ENCODE measurements around the gene FSHR.

FSHR gene, protein sequence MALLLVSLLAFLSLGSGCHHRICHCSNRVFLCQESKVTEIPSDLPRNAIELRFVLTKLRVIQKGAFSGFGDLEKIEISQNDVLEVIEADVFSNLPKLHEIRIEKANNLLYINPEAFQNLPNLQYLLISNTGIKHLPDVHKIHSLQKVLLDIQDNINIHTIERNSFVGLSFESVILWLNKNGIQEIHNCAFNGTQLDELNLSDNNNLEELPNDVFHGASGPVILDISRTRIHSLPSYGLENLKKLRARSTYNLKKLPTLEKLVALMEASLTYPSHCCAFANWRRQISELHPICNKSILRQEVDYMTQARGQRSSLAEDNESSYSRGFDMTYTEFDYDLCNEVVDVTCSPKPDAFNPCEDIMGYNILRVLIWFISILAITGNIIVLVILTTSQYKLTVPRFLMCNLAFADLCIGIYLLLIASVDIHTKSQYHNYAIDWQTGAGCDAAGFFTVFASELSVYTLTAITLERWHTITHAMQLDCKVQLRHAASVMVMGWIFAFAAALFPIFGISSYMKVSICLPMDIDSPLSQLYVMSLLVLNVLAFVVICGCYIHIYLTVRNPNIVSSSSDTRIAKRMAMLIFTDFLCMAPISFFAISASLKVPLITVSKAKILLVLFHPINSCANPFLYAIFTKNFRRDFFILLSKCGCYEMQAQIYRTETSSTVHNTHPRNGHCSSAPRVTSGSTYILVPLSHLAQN

GRCh38 chr2:49154140-49154539, at the start of gene FSHR:
Gene FSHR, minus strand, starts transcription at chr2:49154515. Its CDS starts 98 bp downstream, at chr2:49154417.
- Histone ChIP-seq H3K9me3 (ENCODE audit: low read length) (no peaks in the 10 kb centered on the region), H2AFZ (ENCODE audit: low read depth, low read length) (no peak within 1 kb of the TSS), H3K4me1 (ENCODE audit: insufficient read depth, low read length) (no peaks in the 10 kb centered on the region), H3K36me3 (ENCODE audit: insufficient read depth, low read length) (no peaks in the 10 kb centered on the region), H3K4me3 (ENCODE audit: low read length) (no peak within 1 kb of the TSS), H3K27me3 (ENCODE audit: insufficient read depth, low read length) (no peaks in the 10 kb centered on the region)

DNA sequence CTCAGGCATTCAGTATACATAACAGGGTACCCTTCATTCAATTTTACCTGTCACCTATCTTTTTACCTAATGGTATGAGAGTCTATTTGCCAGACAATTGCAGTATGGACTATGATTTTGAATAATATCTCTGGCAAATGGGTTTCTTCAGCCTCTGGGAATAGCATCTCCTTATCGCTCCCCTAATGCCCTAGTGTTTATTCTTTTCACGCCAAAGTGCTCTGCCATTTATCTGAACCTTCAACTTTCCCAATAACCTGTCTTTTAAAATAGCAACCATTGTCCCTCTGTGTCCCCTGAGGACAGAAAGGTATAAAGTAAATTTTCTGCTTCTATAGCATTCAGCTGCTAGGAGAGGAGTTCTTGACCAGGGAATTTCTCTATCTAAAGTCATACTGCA, 45.0 kb upstream of the FSHR start:
- no peak overlapping the region for H3K4me3 ChIP-seq (ENCODE audit: low read length)
- H3K4me1 ChIP-seq (ENCODE audit: insufficient read depth, low read length) = no peaks in the 10 kb centered on the region
- H3K9me3 ChIP-seq (ENCODE audit: low read length) = no peaks in the 10 kb centered on the region
- no peaks in the 10 kb centered on the region for H3K27me3 ChIP-seq (ENCODE audit: insufficient read depth, low read length)
- no peaks in the 10 kb centered on the region for H3K36me3 ChIP-seq (ENCODE audit: insufficient read depth, low read length)
- no peak overlapping the region for H2AFZ ChIP-seq (ENCODE audit: low read depth, low read length)

DNA sequence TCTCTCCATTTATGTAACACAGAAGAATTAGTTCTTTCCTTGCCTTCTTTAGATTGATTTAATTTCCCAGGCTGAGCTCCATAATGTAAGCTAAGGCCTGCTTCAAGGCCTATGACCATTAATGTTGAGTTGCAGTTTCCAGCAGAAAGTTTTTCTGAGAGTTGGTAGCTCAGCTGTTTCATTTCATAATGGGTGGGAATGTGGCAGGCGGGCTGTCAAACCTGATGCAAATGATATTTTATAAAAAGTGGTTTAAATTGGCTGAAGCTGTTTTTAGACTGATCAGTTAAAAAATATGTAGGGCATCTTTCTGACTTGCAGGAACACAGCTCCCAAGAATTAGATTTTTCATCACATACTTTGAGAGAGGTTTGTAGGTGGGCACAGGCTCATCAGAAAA, 40.4 kb upstream of the FSHR start:
- Histone ChIP-seq H3K4me1 (ENCODE audit: insufficient read depth, low read length) (no peaks in the 10 kb centered on the region), H3K9me3 (ENCODE audit: low read length) (no peaks in the 10 kb centered on the region), H2AFZ (ENCODE audit: low read depth, low read length) (no peak overlapping the region), H3K36me3 (ENCODE audit: insufficient read depth, low read length) (no peaks in the 10 kb centered on the region), H3K4me3 (ENCODE audit: low read length) (no peak overlapping the region), H3K27me3 (ENCODE audit: insufficient read depth, low read length) (no peaks in the 10 kb centered on the region)

GRCh38 chr2:49192036-49192435, 37.7 kb upstream of the FSHR start:
- Histone ChIP-seq H2AFZ (ENCODE audit: low read depth, low read length) (no peak overlapping the region), H3K9me3 (ENCODE audit: low read length) (no peaks in the 10 kb centered on the region), H3K27me3 (ENCODE audit: insufficient read depth, low read length) (no peaks in the 10 kb centered on the region), H3K36me3 (ENCODE audit: insufficient read depth, low read length) (no peaks in the 10 kb centered on the region), H3K4me3 (ENCODE audit: low read length) (no peak overlapping the region), H3K4me1 (ENCODE audit: insufficient read depth, low read length) (no peaks in the 10 kb centered on the region)

DNA sequence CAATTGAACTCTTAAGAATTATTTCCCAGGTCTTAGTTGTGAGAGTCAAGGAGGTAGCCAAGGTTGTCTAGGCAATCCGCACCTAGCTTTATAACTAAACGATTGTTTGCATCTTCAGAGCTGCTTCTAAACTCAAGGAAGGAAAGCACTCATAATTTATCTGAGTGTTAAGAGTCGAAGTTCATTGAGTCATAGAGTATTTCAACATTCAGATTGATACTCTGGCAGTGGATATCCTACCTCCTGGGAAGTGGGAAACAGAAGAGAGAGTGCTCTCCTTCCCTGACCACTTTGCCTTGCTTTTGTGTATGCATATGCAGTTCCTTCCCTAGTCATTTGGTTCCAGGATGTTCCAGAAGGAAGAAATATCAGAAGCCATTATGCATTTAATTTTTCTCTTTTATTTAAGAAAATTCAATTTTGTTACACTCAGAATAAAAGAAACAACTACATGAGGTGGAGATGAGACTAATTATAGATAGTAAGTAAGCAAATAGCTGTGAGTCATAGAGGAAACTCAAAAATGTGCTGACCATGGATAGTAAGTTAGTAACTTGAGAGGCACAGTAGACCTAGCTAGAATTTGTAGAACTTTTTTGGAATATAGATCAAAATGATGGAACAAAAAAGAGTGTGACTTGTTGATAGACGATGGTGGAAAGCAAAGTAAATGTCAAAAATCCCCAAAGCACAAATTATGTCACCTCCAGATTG, 35.4 kb upstream of the FSHR start:
- Histone ChIP-seq H3K4me1 (ENCODE audit: insufficient read depth, low read length) (no peaks in the 10 kb centered on the region), H3K9me3 (ENCODE audit: low read length) (no peaks in the 10 kb centered on the region), H3K36me3 (ENCODE audit: insufficient read depth, low read length) (no peaks in the 10 kb centered on the region), H3K27me3 (ENCODE audit: insufficient read depth, low read length) (no peaks in the 10 kb centered on the region), H2AFZ (ENCODE audit: low read depth, low read length) (no peak overlapping the region), H3K4me3 (ENCODE audit: low read length) (no peak overlapping the region)

DNA sequence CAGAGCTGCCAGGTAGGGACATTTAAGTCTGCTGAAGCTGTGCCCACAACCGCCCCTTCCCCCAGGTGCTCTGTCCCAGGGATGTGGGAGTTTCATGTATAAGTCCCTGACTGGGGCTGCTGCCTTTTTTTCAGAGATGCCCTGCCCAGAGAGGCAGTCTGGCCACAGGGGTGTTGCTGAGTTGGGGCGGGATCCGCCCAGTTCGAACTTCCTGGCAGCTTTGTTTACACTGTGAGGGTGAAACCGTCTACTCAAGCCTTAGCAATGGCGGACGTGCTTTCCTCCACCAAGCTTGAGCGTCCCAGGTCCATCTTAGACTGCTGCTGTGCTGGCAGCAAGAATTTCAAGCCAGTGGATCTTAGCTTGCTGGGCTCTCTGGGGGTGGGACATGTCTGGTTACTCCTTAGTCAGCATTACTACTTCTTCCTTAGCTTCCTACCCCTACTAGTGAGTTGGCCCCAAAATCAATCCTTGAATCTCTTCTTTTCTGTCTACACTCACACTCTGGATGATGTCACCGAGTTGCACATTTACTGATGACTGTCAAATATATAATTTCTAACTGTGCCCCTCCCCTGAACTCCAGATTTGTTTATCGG, 31.8 kb upstream of the FSHR start:
- Histone ChIP-seq H2AFZ (ENCODE audit: low read depth, low read length) (no peak overlapping the region), H3K4me1 (ENCODE audit: insufficient read depth, low read length) (no peaks in the 10 kb centered on the region), H3K27me3 (ENCODE audit: insufficient read depth, low read length) (no peaks in the 10 kb centered on the region), H3K9me3 (ENCODE audit: low read length) (no peaks in the 10 kb centered on the region), H3K4me3 (ENCODE audit: low read length) (no peak overlapping the region), H3K36me3 (ENCODE audit: insufficient read depth, low read length) (no peaks in the 10 kb centered on the region)

DNA sequence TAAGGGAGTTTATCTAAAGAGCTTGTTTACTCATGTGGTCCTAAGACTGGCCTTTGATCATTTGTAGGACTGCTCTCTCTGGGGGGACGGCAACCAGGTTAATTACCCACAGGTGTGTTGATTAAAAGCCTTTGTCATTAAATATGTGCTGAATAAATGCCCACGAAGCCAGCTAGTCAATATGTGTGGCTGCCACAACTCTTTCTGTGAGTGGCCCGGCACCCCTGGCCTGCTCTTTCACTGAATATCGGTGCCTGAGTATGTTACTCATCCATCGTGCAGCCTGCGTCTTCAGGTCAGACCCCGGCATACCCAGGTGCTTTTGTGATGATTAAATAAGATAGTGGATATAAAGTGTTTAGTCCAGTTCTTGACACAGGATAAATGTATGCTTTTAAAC, 24.3 kb upstream of the FSHR start:
- H3K4me3 ChIP-seq (ENCODE audit: low read length) = no peak overlapping the region
- no peaks in the 10 kb centered on the region for H3K36me3 ChIP-seq (ENCODE audit: insufficient read depth, low read length)
- H2AFZ ChIP-seq (ENCODE audit: low read depth, low read length) = no peak overlapping the region
- no peaks in the 10 kb centered on the region for H3K27me3 ChIP-seq (ENCODE audit: insufficient read depth, low read length)
- H3K9me3 ChIP-seq (ENCODE audit: low read length) = no peaks in the 10 kb centered on the region
- no peaks in the 10 kb centered on the region for H3K4me1 ChIP-seq (ENCODE audit: insufficient read depth, low read length)

DNA sequence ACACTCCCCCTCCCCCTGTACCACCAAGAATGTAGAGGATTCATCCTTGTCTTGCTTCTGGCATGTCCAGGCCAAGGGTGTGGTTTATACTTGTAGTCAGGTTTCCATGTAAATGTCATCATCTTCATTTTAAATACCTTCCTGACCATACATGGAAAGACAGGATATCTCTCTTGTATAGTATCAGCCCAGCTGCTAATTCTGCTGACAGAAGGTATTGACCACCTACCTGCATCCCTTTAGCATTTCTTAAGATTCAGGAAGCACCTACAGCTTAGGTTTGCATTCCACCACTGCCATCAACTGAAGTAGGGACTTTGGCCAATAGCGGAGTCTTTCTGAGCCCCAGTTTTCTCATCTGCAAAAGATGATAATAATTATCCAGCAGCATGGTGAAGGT, 22.9 kb upstream of the FSHR start:
- Histone ChIP-seq H3K36me3 (ENCODE audit: insufficient read depth, low read length) (no peaks in the 10 kb centered on the region), H3K27me3 (ENCODE audit: insufficient read depth, low read length) (no peaks in the 10 kb centered on the region), H3K4me1 (ENCODE audit: insufficient read depth, low read length) (no peaks in the 10 kb centered on the region), H2AFZ (ENCODE audit: low read depth, low read length) (no peak overlapping the region), H3K4me3 (ENCODE audit: low read length) (no peak overlapping the region), H3K9me3 (ENCODE audit: low read length) (no peaks in the 10 kb centered on the region)

- Histone ChIP-seq H3K27me3 (ENCODE audit: insufficient read depth, low read length) (no peaks in the 10 kb centered on the region), H2AFZ (ENCODE audit: low read depth, low read length) (no peak overlapping the region), H3K4me1 (ENCODE audit: insufficient read depth, low read length) (no peaks in the 10 kb centered on the region), H3K9me3 (ENCODE audit: low read length) (no peaks in the 10 kb centered on the region), H3K36me3 (ENCODE audit: insufficient read depth, low read length) (no peaks in the 10 kb centered on the region), H3K4me3 (ENCODE audit: low read length) (no peak overlapping the region)
Observed at GRCh38 chr2:49175831-49176230, 21.5 kb upstream of the FSHR start.

- H3K9me3 ChIP-seq (ENCODE audit: low read length) = no peaks in the 10 kb centered on the region
- H3K4me1 ChIP-seq (ENCODE audit: insufficient read depth, low read length) = no peaks in the 10 kb centered on the region
- no peaks in the 10 kb centered on the region for H3K27me3 ChIP-seq (ENCODE audit: insufficient read depth, low read length)
- H3K4me3 ChIP-seq (ENCODE audit: low read length) = no peak overlapping the region
- H3K36me3 ChIP-seq (ENCODE audit: insufficient read depth, low read length) = no peaks in the 10 kb centered on the region
- no peak overlapping the region for H2AFZ ChIP-seq (ENCODE audit: low read depth, low read length)
Observed at GRCh38 chr2:49174750-49175149, 20.4 kb upstream of the FSHR start.

- no peak overlapping the region for H3K4me3 ChIP-seq (ENCODE audit: low read length)
- no peaks in the 10 kb centered on the region for H3K4me1 ChIP-seq (ENCODE audit: insufficient read depth, low read length)
- H3K36me3 ChIP-seq (ENCODE audit: insufficient read depth, low read length) = no peaks in the 10 kb centered on the region
- no peaks in the 10 kb centered on the region for H3K9me3 ChIP-seq (ENCODE audit: low read length)
- no peak overlapping the region for H2AFZ ChIP-seq (ENCODE audit: low read depth, low read length)
- no peaks in the 10 kb centered on the region for H3K27me3 ChIP-seq (ENCODE audit: insufficient read depth, low read length)
Observed at GRCh38 chr2:49167131-49167530, 12.8 kb upstream of the FSHR start.

DNA sequence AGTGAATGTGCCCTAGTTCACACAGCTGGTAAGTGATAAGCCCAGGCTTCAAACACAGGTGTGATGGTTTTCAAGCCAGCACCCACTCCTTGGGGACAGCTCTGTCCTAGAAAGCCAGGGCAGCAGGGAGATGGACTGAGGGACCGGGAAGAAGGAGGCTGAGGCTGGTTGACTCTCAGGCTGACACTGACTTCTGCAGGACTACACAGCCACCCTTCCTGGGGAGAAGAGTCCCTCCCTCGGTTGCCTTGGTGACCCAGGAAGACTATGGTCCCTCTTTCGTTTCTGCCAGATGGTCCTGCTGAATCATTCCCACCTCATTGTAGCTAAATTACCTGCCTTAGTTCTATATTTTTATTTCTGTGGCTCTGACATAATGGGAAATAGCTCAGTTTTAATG, 11.3 kb upstream of the FSHR start:
- Histone ChIP-seq H3K4me3 (ENCODE audit: low read length) (no peak overlapping the region), H3K36me3 (ENCODE audit: insufficient read depth, low read length) (no peaks in the 10 kb centered on the region), H3K9me3 (ENCODE audit: low read length) (no peaks in the 10 kb centered on the region), H3K27me3 (ENCODE audit: insufficient read depth, low read length) (no peaks in the 10 kb centered on the region), H3K4me1 (ENCODE audit: insufficient read depth, low read length) (no peaks in the 10 kb centered on the region), H2AFZ (ENCODE audit: low read depth, low read length) (no peak overlapping the region)

DNA sequence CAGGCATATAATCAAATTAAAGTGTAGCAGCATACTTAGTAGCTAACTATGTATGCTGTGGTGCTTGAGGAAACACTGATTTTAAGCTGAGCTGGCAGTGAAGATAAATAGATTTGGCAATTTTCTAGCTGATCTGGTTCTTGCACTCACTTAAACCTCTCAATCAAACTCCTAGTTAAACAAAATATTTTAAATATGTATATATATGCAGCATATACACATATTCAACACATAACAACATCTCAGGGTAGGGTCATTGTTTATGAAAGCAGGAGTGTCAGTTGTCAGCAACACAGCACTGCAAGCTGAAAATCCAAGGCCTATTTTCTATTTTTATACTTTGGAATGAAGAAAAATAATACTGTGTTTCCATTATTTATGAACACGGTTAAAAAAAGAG, 10.4 kb upstream of the FSHR start:
- Histone ChIP-seq H3K36me3 (ENCODE audit: insufficient read depth, low read length) (no peaks in the 10 kb centered on the region), H3K9me3 (ENCODE audit: low read length) (no peaks in the 10 kb centered on the region)

More for the DNA sequence above, 10.4 kb upstream of the FSHR start:
- no peak overlapping the region for H3K4me3 ChIP-seq (ENCODE audit: low read length)
- no peaks in the 10 kb centered on the region for H3K27me3 ChIP-seq (ENCODE audit: insufficient read depth, low read length)
- H3K4me1 ChIP-seq (ENCODE audit: insufficient read depth, low read length) = no peaks in the 10 kb centered on the region
- no peak overlapping the region for H2AFZ ChIP-seq (ENCODE audit: low read depth, low read length)
